ENCODE results near the gene CYGB. TPM values are rescaled to one million over a fixed set of nuclear protein-coding genes. Genes with fewer than 3 reads are reported as not detected.
"Not testable (repeated sequence)": the region's sequence is repeated elsewhere in the genome, so short reads cannot be mapped to it uniquely, and the experiment has no call there.

CYGB gene
- polyA plus RNA-seq, 3 donors = not detected

DNA sequence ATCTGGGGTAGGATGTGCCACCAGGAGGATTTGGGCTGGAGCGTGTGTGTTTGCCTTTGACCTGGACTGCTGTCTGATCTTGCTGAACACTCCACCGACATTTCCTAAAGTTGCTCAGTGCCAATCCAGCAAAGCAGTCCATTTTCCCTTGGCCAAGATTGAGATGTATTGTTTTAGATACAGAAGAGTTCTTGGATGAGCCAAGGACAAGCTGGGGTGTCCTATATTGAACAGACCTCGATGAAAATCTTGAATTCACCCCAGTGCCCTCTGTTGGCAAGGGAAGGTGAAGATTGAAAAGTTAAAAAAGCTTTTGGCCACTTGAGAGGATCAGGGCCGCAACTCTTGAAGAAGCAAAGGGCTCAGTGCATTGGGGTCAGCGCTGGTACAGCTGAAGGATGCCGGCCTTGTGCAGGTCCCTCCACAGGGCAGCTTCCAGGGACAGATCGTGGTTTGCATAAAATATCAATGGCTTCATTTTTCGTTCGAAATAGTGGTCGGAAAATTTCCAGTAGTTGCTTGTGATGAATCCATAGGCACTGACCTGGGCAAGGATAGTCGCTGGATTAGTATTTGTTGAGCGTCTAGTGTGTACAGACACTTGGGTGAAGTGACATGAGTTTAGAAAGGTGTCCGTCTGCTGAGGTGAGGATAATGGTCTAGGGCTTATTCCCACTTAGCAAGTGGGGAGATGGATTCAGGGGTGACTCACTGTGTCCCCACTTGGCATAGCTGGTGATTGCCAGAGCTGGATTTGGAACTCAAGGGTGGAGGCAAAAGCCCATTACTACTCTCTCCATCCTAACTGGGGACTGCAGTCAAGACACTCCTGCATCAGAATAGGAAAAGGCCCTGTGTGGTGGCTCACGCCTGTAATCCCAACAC, 28.5 kb upstream of the CYGB start:
- Mint-ChIP-seq H3K9me3 (peaks cover 2 to 11% (median 4%) of the 10 kb centered on the region in 7 donors), H3K4me3 (no peak overlapping the region), H3K36me3 (peaks cover 51 to 53% of the 10 kb centered on the region in 2 donors), H3K27ac (peak overlapping the region in 1 of 7 donors; percentile 15), H3K27me3 (ENCODE audit: low read depth in 3 of 3) (peaks cover 10 to 24% (median 17%) of the 10 kb centered on the region in 3 donors), H3K4me1 (peaks cover 49% of the 10 kb centered on the region)
- Histone ChIP-seq H3K9ac (ENCODE audit: insufficient read depth, low read length, poor library complexity, severe bottlenecking) (no peak overlapping the region), H3K9me3 (replicated peaks in 1 of 2; ENCODE audit: control insufficient read depth in 1 of 2, insufficient read depth in 1 of 2, low read length in 2 of 2) (no peaks in the 10 kb centered on the region), H3K27ac (ENCODE audit: low read depth in 1 of 2, low read length in 2 of 2) (no peak overlapping the region), H3K79me2 (ENCODE audit: insufficient read depth, low read length) (peaks cover 12% of the 10 kb centered on the region), H3K4me3 (replicated peaks in 1 of 3; ENCODE audit: low read depth in 2 of 3, low read length in 3 of 3) (no peak overlapping the region), H3K4me2 (replicated peaks; ENCODE audit: extremely low read depth, low read length, poor library complexity, severe bottlenecking) (no peak overlapping the region), H2AFZ (ENCODE audit: insufficient read depth, low read depth, low read length, poor library complexity, severe bottlenecking) (no peak overlapping the region), H3K36me3 (replicated peaks in 1 of 2; ENCODE audit: control insufficient read depth in 1 of 2, insufficient read depth in 2 of 2, low read length in 2 of 2) (peaks cover 31 to 45% of the 10 kb centered on the region in 2 donors), H3K27me3 (ENCODE audit: control insufficient read depth in 2 of 2, insufficient read depth in 2 of 2, low read length in 2 of 2) (peaks cover 0 to 7% of the 10 kb centered on the region in 2 donors), H4K20me1 (ENCODE audit: insufficient read depth, low read length) (peaks cover 61% of the 10 kb centered on the region), H3K4me1 (ENCODE audit: control insufficient read depth in 1 of 2, insufficient read depth in 2 of 2, low read length in 2 of 2) (peaks cover 30 to 52% of the 10 kb centered on the region in 2 donors)
- WGBS (ENCODE audit: insufficient coverage) = 96% methylated on average over 12 of the region's 14 CpGs
- TF ChIP-seq, protein P1, sequence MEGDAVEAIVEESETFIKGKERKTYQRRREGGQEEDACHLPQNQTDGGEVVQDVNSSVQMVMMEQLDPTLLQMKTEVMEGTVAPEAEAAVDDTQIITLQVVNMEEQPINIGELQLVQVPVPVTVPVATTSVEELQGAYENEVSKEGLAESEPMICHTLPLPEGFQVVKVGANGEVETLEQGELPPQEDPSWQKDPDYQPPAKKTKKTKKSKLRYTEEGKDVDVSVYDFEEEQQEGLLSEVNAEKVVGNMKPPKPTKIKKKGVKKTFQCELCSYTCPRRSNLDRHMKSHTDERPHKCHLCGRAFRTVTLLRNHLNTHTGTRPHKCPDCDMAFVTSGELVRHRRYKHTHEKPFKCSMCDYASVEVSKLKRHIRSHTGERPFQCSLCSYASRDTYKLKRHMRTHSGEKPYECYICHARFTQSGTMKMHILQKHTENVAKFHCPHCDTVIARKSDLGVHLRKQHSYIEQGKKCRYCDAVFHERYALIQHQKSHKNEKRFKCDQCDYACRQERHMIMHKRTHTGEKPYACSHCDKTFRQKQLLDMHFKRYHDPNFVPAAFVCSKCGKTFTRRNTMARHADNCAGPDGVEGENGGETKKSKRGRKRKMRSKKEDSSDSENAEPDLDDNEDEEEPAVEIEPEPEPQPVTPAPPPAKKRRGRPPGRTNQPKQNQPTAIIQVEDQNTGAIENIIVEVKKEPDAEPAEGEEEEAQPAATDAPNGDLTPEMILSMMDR (IDR thresholded peaks at IDR 0.05) = no peak
- intact Hi-C loops (cut with micrococcal nuclease) = loop anchor here in 1 of 2 donors (5.0 kb wide), 1 partner anchor 56 kb away; no protein-coding TSS in a partner anchor
- DNase-seq = no peak

DNA sequence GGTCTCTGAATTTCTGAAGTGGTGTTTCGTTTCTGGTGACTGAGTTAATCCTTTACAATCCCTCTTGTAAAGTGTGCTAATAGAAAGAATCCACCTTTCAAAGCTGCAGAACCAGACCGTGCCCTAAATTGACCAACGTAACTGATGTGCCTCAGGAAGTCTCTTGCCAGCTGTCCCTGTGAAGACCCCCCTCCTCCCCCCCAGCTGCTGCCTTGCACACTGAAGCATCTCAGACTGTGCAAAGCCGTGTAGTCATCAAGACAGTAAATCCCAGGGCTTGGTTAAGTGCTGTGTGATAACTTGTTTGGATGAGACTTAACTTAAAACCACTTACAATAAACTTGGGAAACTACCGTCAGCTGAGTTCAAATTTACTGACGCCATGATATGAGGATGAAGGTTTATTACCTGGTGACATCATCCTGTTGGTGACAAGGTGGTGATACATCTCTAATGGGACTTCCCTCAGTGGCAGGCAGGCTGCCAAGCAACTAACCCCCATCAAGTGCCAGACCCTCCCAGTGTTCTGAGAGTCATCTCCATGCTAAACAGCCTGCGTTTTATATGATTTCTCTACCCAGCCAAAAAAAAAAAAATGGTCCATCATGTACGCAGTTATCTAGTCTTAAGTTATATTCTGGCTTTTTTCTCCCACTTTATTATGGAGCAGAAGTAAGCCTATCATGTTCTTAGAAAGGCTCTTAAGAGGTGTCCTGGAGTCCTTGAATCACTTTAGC, 27.6 kb upstream of the CYGB start:
- Histone ChIP-seq H4K20me1 (ENCODE audit: insufficient read depth, low read length) (peaks cover 67% of the 10 kb centered on the region), H3K79me2 (ENCODE audit: insufficient read depth, low read length) (peaks cover 20% of the 10 kb centered on the region), H3K4me1 (ENCODE audit: control insufficient read depth in 1 of 2, insufficient read depth in 2 of 2, low read length in 2 of 2) (peaks cover 34 to 60% of the 10 kb centered on the region in 2 donors), H3K36me3 (replicated peaks in 1 of 2; ENCODE audit: control insufficient read depth in 1 of 2, insufficient read depth in 2 of 2, low read length in 2 of 2) (peaks cover 31 to 45% of the 10 kb centered on the region in 2 donors)
- not testable (repeated sequence) for H3K27ac ChIP-seq (ENCODE audit: low read depth in 1 of 2, low read length in 2 of 2); H3K4me3 Mint-ChIP-seq; H3K9ac ChIP-seq (ENCODE audit: insufficient read depth, low read length, poor library complexity, severe bottlenecking); H3K9me3 Mint-ChIP-seq; H3K27ac Mint-ChIP-seq; H3K4me2 ChIP-seq (replicated peaks; ENCODE audit: extremely low read depth, low read length, poor library complexity, severe bottlenecking); H3K4me3 ChIP-seq (replicated peaks in 1 of 3; ENCODE audit: low read depth in 2 of 3, low read length in 3 of 3); H3K9me3 ChIP-seq (replicated peaks in 1 of 2; ENCODE audit: control insufficient read depth in 1 of 2, insufficient read depth in 1 of 2, low read length in 2 of 2); H3K27me3 ChIP-seq (ENCODE audit: control insufficient read depth in 2 of 2, insufficient read depth in 2 of 2, low read length in 2 of 2); H2AFZ ChIP-seq (ENCODE audit: insufficient read depth, low read depth, low read length, poor library complexity, severe bottlenecking)
- H3K4me1 Mint-ChIP-seq = peaks cover 57% of the 10 kb centered on the region
- peaks cover 49 to 61% of the 10 kb centered on the region in 2 donors for H3K36me3 Mint-ChIP-seq
- H3K27me3 Mint-ChIP-seq (ENCODE audit: low read depth in 3 of 3) = peaks cover 10 to 23% (median 17%) of the 10 kb centered on the region in 3 donors
- peak in 1 of 3 donors; percentile 81 for DNase-seq
- no CpG with 5 or more reads among the region's 8 CpGs for WGBS (ENCODE audit: insufficient coverage)
- intact Hi-C loops (cut with micrococcal nuclease) = loop anchor here in 1 of 2 donors (5.0 kb wide), 1 partner anchor 57 kb away; no protein-coding TSS in a partner anchor

DNA sequence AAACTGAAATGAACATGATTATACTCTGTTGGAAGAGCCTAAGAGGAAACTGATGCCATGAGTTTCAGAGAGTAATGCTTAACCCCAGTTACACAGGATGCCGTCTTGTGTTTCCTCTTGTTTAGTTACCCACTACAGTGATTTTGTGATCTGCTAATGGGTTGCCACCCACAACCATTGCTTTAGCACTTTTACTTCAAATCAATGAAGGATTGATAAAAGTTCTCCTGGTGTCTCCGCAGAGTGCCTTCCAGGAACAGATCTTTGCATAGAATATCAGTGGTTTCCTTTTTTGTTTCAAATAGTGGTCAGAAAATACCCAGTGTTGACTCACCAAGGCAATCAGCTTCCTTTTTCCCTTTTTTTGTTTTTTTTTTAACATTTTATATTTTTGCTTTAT, 25.9 kb upstream of the CYGB start:
- H3K27ac ChIP-seq (ENCODE audit: low read depth in 1 of 2, low read length in 2 of 2); H3K9me3 ChIP-seq (replicated peaks in 1 of 2; ENCODE audit: control insufficient read depth in 1 of 2, insufficient read depth in 1 of 2, low read length in 2 of 2); H3K4me2 ChIP-seq (replicated peaks; ENCODE audit: extremely low read depth, low read length, poor library complexity, severe bottlenecking); H3K9ac ChIP-seq (ENCODE audit: insufficient read depth, low read length, poor library complexity, severe bottlenecking); H2AFZ ChIP-seq (ENCODE audit: insufficient read depth, low read depth, low read length, poor library complexity, severe bottlenecking); intact Hi-C loops (cut with micrococcal nuclease); H3K27ac Mint-ChIP-seq; H3K4me3 ChIP-seq (replicated peaks in 1 of 3; ENCODE audit: low read depth in 2 of 3, low read length in 3 of 3); DNase-seq; H3K27me3 ChIP-seq (ENCODE audit: control insufficient read depth in 2 of 2, insufficient read depth in 2 of 2, low read length in 2 of 2); H3K4me3 Mint-ChIP-seq; H3K9me3 Mint-ChIP-seq: not testable (repeated sequence)
- no CpG with 5 or more reads among the region's 2 CpGs for WGBS (ENCODE audit: insufficient coverage)
- Histone ChIP-seq H3K4me1 (ENCODE audit: control insufficient read depth in 1 of 2, insufficient read depth in 2 of 2, low read length in 2 of 2) (peaks cover 47 to 70% of the 10 kb centered on the region in 2 donors), H4K20me1 (ENCODE audit: insufficient read depth, low read length) (peaks cover 73% of the 10 kb centered on the region), H3K36me3 (replicated peaks in 1 of 2; ENCODE audit: control insufficient read depth in 1 of 2, insufficient read depth in 2 of 2, low read length in 2 of 2) (peaks cover 33 to 45% of the 10 kb centered on the region in 2 donors), H3K79me2 (ENCODE audit: insufficient read depth, low read length) (peaks cover 38% of the 10 kb centered on the region)
- peaks cover 65% of the 10 kb centered on the region for H3K4me1 Mint-ChIP-seq
- H3K36me3 Mint-ChIP-seq = peaks cover 49 to 64% of the 10 kb centered on the region in 2 donors
- H3K27me3 Mint-ChIP-seq (ENCODE audit: low read depth in 3 of 3) = peaks cover 3 to 11% (median 8%) of the 10 kb centered on the region in 3 donors
